Stomach (tissue), 9 donors: ENCODE data around the gene PLCB1. TPM values are rescaled to one million over a fixed set of nuclear protein-coding genes. Genes with fewer than 3 reads are reported as not detected.
A peak's percentile ranks its signal among the peaks of the same experiment; 100 is the strongest.

Experiments used
- DNase-seq, 2 donors: peaks; one replicate each; pipeline versions ENCODE4 v3.0.0 to v3.0.0-alpha.2; 2013 to 2019
- H3K27ac ChIP-seq, 5 donors: fragments of 200-600 bp in 4 of 5; sonication (generic) in 4 of 5; one replicate each; pipeline ENCODE4 v1.5.1; 2013 to 2019; ENCODE audit warnings: mild to moderate bottlenecking in 1 of 5, moderate library complexity in 1 of 5
- H3K27me3 ChIP-seq, 3 donors: fragments of 200-600 bp; sonication (generic); one replicate each; pipeline ENCODE4 v1.5.1; 2017 to 2019; ENCODE audit warnings: mixed run types in 1 of 3
- H3K36me3 ChIP-seq, 4 donors: fragments of 200-600 bp; sonication (generic); 1 replicate in 3 of 4; 2 replicates in 1 of 4; pipeline ENCODE4 v1.5.1; 2016 to 2019
- H3K4me1 ChIP-seq, 4 donors: fragments of 200-600 bp; sonication (generic); one replicate each; pipeline ENCODE4 v1.5.1; 2016 to 2019
- H3K4me3 ChIP-seq, 4 donors: fragments of 200-600 bp; sonication (generic) in 3 of 4; one replicate each; pipeline ENCODE4 v1.5.1; 2016 to 2019; ENCODE audit warnings: mild to moderate bottlenecking in 1 of 4
- H3K9me3 ChIP-seq, 4 donors: fragments of 200-600 bp; sonication (generic); one replicate each; pipeline ENCODE4 v1.5.1; 2016 to 2019
- CTCF ChIP-seq, 7 experiments: fragments of 450-650 bp in 4 of 7; fragments of 200-600 bp in 3 of 7; sonication (generic) in 3 of 7; IDR thresholded peaks; one replicate each; pipeline ENCODE4 v1.5.1; 2016 to 2019; ENCODE audit warnings: antibody characterized with exemption in 7 of 7, control low read depth in 2 of 7, mild to moderate bottlenecking in 1 of 7
- EP300 ChIP-seq: sonication (generic); formaldehyde crosslinking; IDR thresholded peaks from one replicate; pipeline ENCODE4 v1.6.1; 2017; ENCODE audit warnings: antibody characterized with exemption
- POLR2A ChIP-seq, 4 donors: fragments of 450-650 bp; IDR thresholded peaks; one replicate each; pipeline ENCODE4 v1.6.1; 2016; ENCODE audit warnings: antibody characterized with exemption in 4 of 4, control low read depth in 2 of 4, mild to moderate bottlenecking in 1 of 4, moderate library complexity in 1 of 4
- POLR2AphosphoS5 ChIP-seq, 3 donors: sonication (generic); formaldehyde crosslinking; IDR thresholded peaks; one replicate each; pipeline ENCODE4 v1.6.1; 2016; ENCODE audit warnings: antibody characterized with exemption in 3 of 3
- WGBS, 5 donors: extraction: QIAGEN DNeasy Blood & Tissue Kit in 3 of 5; methylation state at CpG; one replicate each; pipeline versions ENCODE4 v1.1.5 to v1.1.7; 2013 to 2018; 5-methylcytosine and 5-hydroxymethylcytosine counted together
- intact Hi-C: fragments of 100-400 bp; cut with DNase I; formaldehyde crosslinking; loops from one replicate; pipeline ENCODE4 v1.15.1; 2023; ENCODE audit warnings: low total_unique reads
- polyA plus RNA-seq, 3 donors: library from polyadenylated mRNA; stranded (reverse); fragments of 200-250 nt; gene quantifications; one replicate each; pipeline ENCODE4 v1.2.3, GENCODE V29; 2013
- total RNA-seq, 5 donors: library from RNA; depleted of rRNA; stranded (reverse); fragments of >200 nt; gene quantifications; one replicate each; pipeline versions ENCODE4 v1.1.0 to v1.2.3, GENCODE V29; 2014 to 2016
- donor health status: healthy with polysubstance abuse.
- donor health status: Bipolar disorder and iron deficiency.
- donor health status: healthy.

Gene PLCB1
- total and polyA plus RNA-seq, 8 donors: 4.1 to 66.5 (median 11.7) TPM

DNA sequence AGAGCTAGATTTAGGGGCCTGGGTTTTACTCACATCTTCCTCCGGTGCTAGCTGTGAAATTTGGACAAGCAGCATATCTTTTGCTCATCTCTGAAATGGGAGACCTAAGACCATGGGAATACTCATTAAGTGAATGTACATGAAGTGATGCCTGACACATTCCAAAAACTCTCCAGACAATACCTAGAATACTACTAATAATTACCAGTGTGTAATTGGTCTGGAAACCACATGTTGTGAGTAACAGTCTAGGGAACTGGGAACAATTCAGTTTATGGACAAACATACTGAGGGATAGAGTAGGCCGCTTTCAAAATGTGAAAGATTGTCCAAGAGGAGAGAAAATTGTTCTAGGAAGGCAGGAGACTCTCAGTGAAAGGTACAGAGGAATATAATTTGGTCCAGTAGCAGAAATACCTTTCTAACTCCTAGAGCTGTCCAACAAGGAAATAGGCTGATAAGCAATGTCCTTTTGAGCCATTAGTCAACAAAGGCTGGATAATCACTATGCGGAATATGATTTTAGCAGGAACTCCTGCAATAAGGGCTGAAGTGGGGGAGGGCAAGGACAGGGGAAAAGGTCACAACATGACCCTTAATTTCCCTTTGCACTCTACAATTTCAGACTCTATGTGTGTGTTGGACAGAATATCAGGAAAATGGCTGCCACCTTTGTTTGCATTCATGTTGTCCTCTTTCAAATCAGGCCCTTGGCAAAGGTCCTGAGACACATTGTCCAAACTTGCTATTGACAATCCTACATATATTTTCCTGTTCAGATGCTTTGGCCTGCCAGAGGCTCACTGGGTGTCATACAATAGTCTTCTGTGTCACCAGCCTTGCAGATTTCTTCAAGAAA lies 315.4 kb downstream of the PLCB1 start:
- Histone ChIP-seq H3K27me3 (no peaks in the 10 kb centered on the region), H3K4me1 (peaks cover 0 to 17% (median 4%) of the 10 kb centered on the region in 4 donors), H3K27ac (peak overlapping the region in 2 of 5 donors; percentile 30 to 31), H3K4me3 (no peak overlapping the region), H3K9me3 (no peaks in the 10 kb centered on the region), H3K36me3 (no peaks in the 10 kb centered on the region)
- intact Hi-C loops: no loop called here
- peak; percentile 9 to 64 for DNase-seq
- WGBS, 5 donors: 61 to 78% (median 75%) methylated on average over 3 of the region's 3 CpGs
- TF ChIP-seq POLR2AphosphoS5 (IDR thresholded peaks at IDR 0.05) (peak in 1 of 3 donors; percentile 73), CTCF (IDR thresholded peaks at IDR 0.05) (no peak)

DNA sequence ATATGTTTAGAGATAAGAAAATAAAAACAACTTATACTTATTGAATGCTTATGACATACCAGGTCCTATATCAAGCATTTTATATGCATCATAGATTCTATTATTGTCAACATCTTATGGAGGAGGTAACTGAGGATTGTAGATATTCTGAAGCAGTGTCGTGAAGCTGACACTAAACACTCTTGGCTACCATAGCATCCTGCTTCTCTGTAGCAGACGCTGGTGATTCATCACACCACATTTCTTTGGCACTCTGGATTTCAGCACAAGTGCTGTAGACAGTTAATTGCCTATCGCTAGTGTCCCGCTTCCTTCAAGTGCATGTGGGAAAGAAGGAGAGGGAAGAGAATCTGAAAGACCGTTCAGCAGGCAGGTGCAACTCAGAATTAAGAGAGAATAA lies 317.1 kb downstream of the PLCB1 start:
- H3K27me3 ChIP-seq: no peaks in the 10 kb centered on the region
- WGBS, 5 donors: 74 to 89% (median 87%) methylated on average over 5 of the region's 5 CpGs
- no peak overlapping the region for H3K4me3 ChIP-seq
- no peaks in the 10 kb centered on the region for H3K36me3 ChIP-seq
- no peak for DNase-seq
- no peak overlapping the region for H3K27ac ChIP-seq
- H3K9me3 ChIP-seq: no peaks in the 10 kb centered on the region
- no peak for TF ChIP-seq POLR2A (IDR thresholded peaks at IDR 0.05)
- TF ChIP-seq CTCF (IDR thresholded peaks at IDR 0.05): no peak
- no peak for TF ChIP-seq EP300
- TF ChIP-seq POLR2AphosphoS5 (IDR thresholded peaks at IDR 0.05): no peak
- intact Hi-C loops: no loop called here
- peaks cover 0 to 17% (median 6%) of the 10 kb centered on the region in 4 donors for H3K4me1 ChIP-seq

DNA sequence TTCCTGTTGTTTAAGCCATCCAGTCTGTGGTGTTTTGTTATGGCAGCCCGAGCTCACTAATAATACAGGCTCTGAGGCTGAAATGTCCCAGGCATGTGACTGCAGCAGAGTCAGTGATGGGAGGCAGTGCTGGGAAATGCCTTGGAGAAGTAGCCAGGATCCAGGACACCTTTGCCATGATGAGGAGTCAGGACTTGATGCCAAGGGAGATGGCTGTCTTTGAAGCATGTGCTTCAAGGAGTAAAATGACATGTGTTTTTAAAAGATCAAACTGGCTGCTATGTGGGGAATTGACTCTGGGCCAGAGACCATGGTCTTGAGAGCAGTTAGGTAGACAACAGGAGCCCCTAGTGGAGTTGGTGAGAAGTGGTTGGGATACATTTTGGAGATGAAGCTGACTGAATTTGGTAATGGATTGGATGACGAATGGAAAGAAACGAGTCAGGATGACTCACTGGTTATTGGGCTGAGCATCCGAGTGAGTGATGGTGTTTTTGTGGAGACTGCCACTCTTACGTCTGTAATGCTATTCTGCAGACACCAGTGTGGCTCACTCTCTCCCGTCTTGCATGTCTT lies 322.2 kb downstream of the PLCB1 start:
- no peaks in the 10 kb centered on the region for H3K27me3 ChIP-seq
- intact Hi-C loops: no loop called here
- 68 to 84% (median 72%) methylated on average over 5 to 6 of the region's 6 CpGs for WGBS, 5 donors
- no peak for TF ChIP-seq POLR2A (IDR thresholded peaks at IDR 0.05)
- TF ChIP-seq EP300: no peak
- H3K4me3 ChIP-seq: no peak overlapping the region
- H3K36me3 ChIP-seq: no peaks in the 10 kb centered on the region
- no peak overlapping the region for H3K27ac ChIP-seq
- peak in 1 of 2 donors; percentile 35 for DNase-seq
- H3K9me3 ChIP-seq: no peaks in the 10 kb centered on the region
- peaks cover 0 to 10% (median 2%) of the 10 kb centered on the region in 4 donors for H3K4me1 ChIP-seq

- H3K9me3 ChIP-seq: no peaks in the 10 kb centered on the region
- H3K36me3 ChIP-seq: no peaks in the 10 kb centered on the region
- H3K27me3 ChIP-seq: no peaks in the 10 kb centered on the region
- intact Hi-C loops: no loop called here
- peaks cover 0 to 10% (median 2%) of the 10 kb centered on the region in 4 donors for H3K4me1 ChIP-seq
- H3K27ac ChIP-seq: no peak overlapping the region
- no peak for DNase-seq
- H3K4me3 ChIP-seq: no peak overlapping the region
- no peak for TF ChIP-seq EP300
- no peak for TF ChIP-seq POLR2AphosphoS5 (IDR thresholded peaks at IDR 0.05)
- no peak for TF ChIP-seq CTCF (IDR thresholded peaks at IDR 0.05)
- TF ChIP-seq POLR2A (IDR thresholded peaks at IDR 0.05): no peak
These were observed 324.7 kb downstream of the PLCB1 start for GRCh38 chr20:8456765-8457164.

- intact Hi-C loops: no loop called here
- Histone ChIP-seq H3K27me3 (no peaks in the 10 kb centered on the region), H3K4me1 (peaks cover 0 to 10% (median 2%) of the 10 kb centered on the region in 4 donors), H3K36me3 (no peaks in the 10 kb centered on the region), H3K9me3 (no peaks in the 10 kb centered on the region), H3K4me3 (no peak overlapping the region), H3K27ac (no peak overlapping the region)
- DNase-seq: no peak
- 35 to 55% (median 52%) methylated on average over 4 of the region's 4 CpGs for WGBS, 5 donors
- TF ChIP-seq POLR2A (IDR thresholded peaks at IDR 0.05) (no peak), EP300 (no peak), CTCF (IDR thresholded peaks at IDR 0.05) (no peak), POLR2AphosphoS5 (IDR thresholded peaks at IDR 0.05) (no peak)
These were observed 325.9 kb downstream of the PLCB1 start for GRCh38 chr20:8457978-8458377.
